Measurements from ENCODE around the gene MTMR8. TPM values are rescaled to one million over a fixed set of nuclear protein-coding genes. Genes with fewer than 3 reads are reported as not detected.

MTMR8 gene
- total RNA-seq, 2 donors from 2014 or later, result 5.6 to 8.0 TPM

GRCh38 chrX:64350047-64350446, 45.2 kb downstream of the MTMR8 start:
- H3K27ac Mint-ChIP-seq, result no peak overlapping the region
- no peak for ATAC-seq
- no peak for DNase-seq (ENCODE audit: low spot score in 2 of 2)
- peaks cover 15 to 23% of the 10 kb centered on the region in 2 donors for H3K36me3 Mint-ChIP-seq
- no peaks in the 10 kb centered on the region for H3K9me3 Mint-ChIP-seq

- no peak for DNase-seq (ENCODE audit: low spot score in 2 of 2)
- Mint-ChIP-seq H3K36me3 (peaks cover 0 to 4% of the 10 kb centered on the region in 2 donors), H3K9me3 (no peaks in the 10 kb centered on the region), H3K27ac (no peak overlapping the region)
- no peak for ATAC-seq
Observed at GRCh38 chrX:64342811-64343210, 52.4 kb downstream of the MTMR8 start.

GRCh38 chrX:64338296-64338695, 57.0 kb downstream of the MTMR8 start:
- Mint-ChIP-seq H3K36me3 (no peaks in the 10 kb centered on the region), H3K9me3 (no peaks in the 10 kb centered on the region), H3K27ac (no peak overlapping the region)
- no peak for DNase-seq (ENCODE audit: low spot score in 2 of 2)
- no peak for ATAC-seq

GRCh38 chrX:64334467-64334866, 60.8 kb downstream of the MTMR8 start:
- Mint-ChIP-seq H3K27ac (no peak overlapping the region), H3K36me3 (no peaks in the 10 kb centered on the region), H3K9me3 (no peaks in the 10 kb centered on the region)
- ATAC-seq (no peak), DNase-seq (ENCODE audit: low spot score in 2 of 2) (no peak)

DNA sequence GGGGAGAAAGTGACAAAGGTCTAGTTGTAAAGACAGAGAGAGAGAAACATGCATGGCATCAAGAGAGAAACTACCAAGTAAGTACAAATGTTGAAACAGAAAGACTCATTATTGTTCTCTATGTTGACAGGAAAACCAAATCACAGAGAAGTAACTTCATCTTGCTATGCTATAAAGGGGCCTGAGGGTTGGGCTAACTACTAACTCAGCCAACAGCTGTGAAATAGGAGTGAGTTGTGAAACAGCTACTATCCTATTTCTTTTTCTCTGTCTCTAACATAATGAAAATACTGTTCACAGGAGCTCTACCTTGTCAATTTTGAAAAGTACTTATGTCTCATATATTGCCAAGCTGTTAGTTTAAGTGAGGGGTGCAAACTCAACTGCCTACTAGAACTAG, 65.0 kb downstream of the MTMR8 start:
- no peak for ATAC-seq
- Mint-ChIP-seq H3K36me3 (peaks cover 0 to 18% of the 10 kb centered on the region in 2 donors), H3K9me3 (peaks cover 0 to 5% of the 10 kb centered on the region in 2 donors), H3K27ac (no peak overlapping the region)
- no peak for DNase-seq (ENCODE audit: low spot score in 2 of 2)

- H3K36me3 Mint-ChIP-seq, result peaks cover 41 to 57% of the 10 kb centered on the region in 2 donors
- H3K9me3 Mint-ChIP-seq, result peaks cover 7 to 10% of the 10 kb centered on the region in 2 donors
Observed at GRCh38 chrX:64321507-64321906, 73.7 kb downstream of the MTMR8 start.

GRCh38 chrX:64313624-64314023, 81.6 kb downstream of the MTMR8 start:
- no peak overlapping the region for H3K27ac Mint-ChIP-seq
- H3K9me3 Mint-ChIP-seq, result peaks cover 19% of the 10 kb centered on the region in 2 donors
- DNase-seq (ENCODE audit: low spot score in 2 of 2), result no peak
- peaks cover 11 to 37% of the 10 kb centered on the region in 2 donors for H3K36me3 Mint-ChIP-seq
- no peak for ATAC-seq

More at GRCh38 chrX:64321507-64321906, 73.7 kb downstream of the MTMR8 start:
- no peak overlapping the region for H3K27ac Mint-ChIP-seq
- no peak for ATAC-seq
- no peak for DNase-seq (ENCODE audit: low spot score in 2 of 2)

DNA sequence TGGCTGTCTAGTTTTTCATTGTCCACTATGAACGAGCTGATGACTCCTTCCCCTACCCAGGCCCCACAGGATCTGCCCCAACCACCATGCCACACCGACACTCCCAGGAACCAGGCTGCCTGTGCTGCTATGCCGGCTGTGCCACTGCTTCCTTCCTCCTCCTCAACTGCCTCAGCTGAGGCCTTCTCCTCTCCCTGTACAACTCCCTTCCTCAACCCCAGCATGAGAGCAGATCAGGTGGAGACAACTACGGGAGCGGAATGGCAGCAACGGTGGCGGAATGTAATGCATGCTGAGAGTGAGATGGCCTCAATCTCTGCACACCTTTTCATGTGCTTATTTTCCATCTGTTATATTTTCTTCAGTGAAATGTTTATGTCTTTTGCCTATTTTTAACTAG, 88.5 kb downstream of the MTMR8 start:
- H3K9me3 Mint-ChIP-seq, result peaks cover 10 to 11% of the 10 kb centered on the region in 2 donors

GRCh38 chrX:64291123-64291522, 104.1 kb downstream of the MTMR8 start:
- DNase-seq (ENCODE audit: low spot score in 2 of 2), result no peak
- Mint-ChIP-seq H3K9me3 (peaks cover 3 to 8% of the 10 kb centered on the region in 2 donors), H3K27ac (no peak overlapping the region), H3K36me3 (peaks cover 2 to 21% of the 10 kb centered on the region in 2 donors)
- ATAC-seq, result no peak

More for the DNA sequence above, 88.5 kb downstream of the MTMR8 start:
- peak overlapping the region in 1 of 2 donors; percentile 44 for H3K27ac Mint-ChIP-seq
- DNase-seq (ENCODE audit: low spot score in 2 of 2), result no peak
- ATAC-seq, result no peak
- peaks cover 11 to 19% of the 10 kb centered on the region in 2 donors for H3K36me3 Mint-ChIP-seq

DNA sequence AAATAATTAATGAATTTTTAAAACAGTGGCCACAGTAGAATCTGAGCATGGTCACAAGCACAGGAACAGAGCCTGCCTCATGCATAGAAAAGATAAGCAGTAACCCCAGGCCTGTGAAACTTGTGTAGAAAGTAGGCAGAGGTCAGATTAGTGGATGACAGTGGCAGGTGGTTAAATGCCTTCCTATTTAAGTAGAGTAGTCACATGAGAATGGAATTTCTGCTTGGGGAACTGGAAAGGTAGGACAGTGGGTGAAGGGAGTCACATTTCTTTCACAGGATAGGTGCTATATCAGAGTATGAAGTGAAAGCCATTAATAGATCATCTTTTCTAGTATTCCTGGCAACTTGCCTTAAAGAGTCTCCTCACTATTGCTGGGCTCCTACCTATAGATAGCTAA, 130.0 kb downstream of the MTMR8 start:
- peaks cover 0 to 1% of the 10 kb centered on the region in 2 donors for H3K9me3 Mint-ChIP-seq
- H3K36me3 Mint-ChIP-seq, result peaks cover 10 to 14% of the 10 kb centered on the region in 2 donors
- no peak for DNase-seq (ENCODE audit: low spot score in 2 of 2)
- no peak for ATAC-seq
- no peak overlapping the region for H3K27ac Mint-ChIP-seq

DNA sequence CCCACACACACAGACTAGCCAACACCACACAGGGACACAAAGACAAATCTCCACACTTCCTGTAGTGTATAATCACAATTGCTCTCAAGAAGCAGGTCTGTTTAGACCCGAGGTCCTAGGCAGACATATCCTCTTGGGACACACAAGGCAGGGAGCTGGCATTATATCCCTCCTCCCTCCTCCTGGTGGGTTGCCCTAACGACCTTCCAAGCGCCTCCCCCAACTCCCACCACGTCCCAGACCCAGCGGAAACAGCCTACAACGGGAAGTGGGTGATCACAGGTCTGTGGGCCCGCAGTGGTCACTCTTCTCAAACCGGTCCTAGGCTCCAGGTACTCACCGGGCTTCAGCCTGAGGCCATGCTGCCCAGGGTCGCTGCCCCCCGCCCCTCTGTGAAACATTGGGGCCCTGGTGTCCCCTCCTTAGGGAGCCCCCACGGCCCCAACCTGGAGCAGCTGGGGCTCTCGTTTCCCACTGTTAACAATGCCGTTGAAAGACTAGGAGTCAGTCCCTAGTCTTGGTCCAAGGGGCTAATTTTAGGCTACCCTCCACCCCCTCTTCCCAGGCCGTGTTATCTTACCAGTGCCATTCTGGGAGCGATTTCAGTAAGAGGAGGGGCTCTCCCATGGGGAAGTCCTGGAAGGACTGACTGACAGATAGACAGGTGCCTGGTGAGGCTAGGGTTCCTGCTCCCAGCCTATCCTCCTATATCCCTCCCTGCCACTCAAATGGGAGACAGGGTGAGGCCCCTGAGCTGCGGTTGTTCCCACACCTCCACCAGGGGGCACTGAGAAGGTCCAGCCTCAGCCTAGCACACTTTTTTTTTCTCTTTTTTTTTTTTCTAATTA, 164.9 kb downstream of the MTMR8 start, which contains the start of gene ASB12:
TSS of gene ASB12 (minus strand) at position 485 of the 848 bp plus-strand sequence. CDS start 4,957 bp downstream, outside the sequence.
- H3K27ac Mint-ChIP-seq, result peak within 1 kb of the TSS in 1 of 2 donors; percentile 81
- DNase-seq (ENCODE audit: low spot score in 2 of 2), result no peak
- H3K36me3 Mint-ChIP-seq, result no peaks in the 10 kb centered on the region
- no peak for ATAC-seq
- no peaks in the 10 kb centered on the region for H3K9me3 Mint-ChIP-seq

GRCh38 chrX:64229154-64229553, 166.1 kb downstream of the MTMR8 start:
- DNase-seq (ENCODE audit: low spot score in 2 of 2) (no peak), ATAC-seq (no peak)
- no peaks in the 10 kb centered on the region for H3K36me3 Mint-ChIP-seq
- no peak overlapping the region for H3K27ac Mint-ChIP-seq
- H3K9me3 Mint-ChIP-seq, result no peaks in the 10 kb centered on the region

Other genes with a start within 250 kb of the MTMR8 start
- gene AMER1, start 189.7 kb downstream of the MTMR8 start, total RNA-seq, result 1 to 10 TPM; 2.8 to 3.3 TPM
- gene ASB12, start 164.8 kb downstream of the MTMR8 start, total RNA-seq, result not detected

Data from activated naive CD4-positive, alpha-beta T cell treated with anti-CD3 and anti-CD28 coated beads, Interleukin-2, amount 50 U/mL, for 72 hours (primary cell).